Glomerular visceral epithelial cell (primary cell): ENCODE data around the gene RIOK3.
"Not testable (repeated sequence)": the region's sequence is repeated elsewhere in the genome, so short reads cannot be mapped to it uniquely, and the experiment has no call there.

Experiments
- DNase-seq: peaks from one replicate; pipeline ENCODE4 v3.0.0-alpha.2; 2016; ENCODE audit errors: extremely low spot score

The RIOK3 gene

GRCh38 chr18:23495723-23496440, 42.8 kb downstream of the RIOK3 start:
- DNase-seq, result no peak

DNA sequence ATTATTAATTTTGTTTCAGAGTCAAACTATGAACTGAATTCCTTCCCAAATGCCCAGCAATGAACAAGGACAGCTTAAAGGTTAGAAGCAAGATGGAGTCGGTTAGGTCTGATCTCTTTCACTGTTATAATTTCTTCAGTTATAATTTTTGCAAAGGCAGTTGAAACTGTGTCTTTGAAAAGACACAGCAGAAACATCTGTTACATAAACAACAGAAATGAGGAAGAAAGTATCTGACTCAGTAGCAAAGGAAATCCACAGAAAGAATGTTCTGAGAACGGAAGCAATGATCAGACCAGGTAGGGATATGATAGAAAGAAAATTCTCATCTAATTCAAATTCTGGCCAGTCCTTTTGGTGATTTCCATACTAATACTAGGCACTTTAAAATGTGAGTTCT, 45.0 kb downstream of the RIOK3 start:
- no peak for DNase-seq

DNA sequence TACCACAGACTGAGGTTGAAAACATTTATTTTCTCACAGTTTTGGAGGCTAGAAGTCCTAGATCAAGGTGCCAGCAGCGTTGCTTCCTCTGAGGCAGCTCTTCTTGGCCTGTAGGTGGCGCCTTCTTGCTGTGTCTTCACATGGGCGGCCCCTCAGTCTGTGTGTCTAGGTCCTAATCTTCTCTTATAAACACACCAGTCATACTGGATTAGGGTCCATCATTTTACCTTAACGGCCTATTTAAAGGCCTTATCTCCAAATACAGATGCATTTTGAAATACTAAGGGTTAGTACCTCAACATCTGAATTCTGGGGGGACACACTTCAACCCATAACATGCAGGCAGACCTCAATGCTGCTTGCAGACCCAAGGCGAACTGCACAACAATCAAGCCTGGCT, 45.8 kb downstream of the RIOK3 start:
- peak; percentile 74 for DNase-seq

DNA sequence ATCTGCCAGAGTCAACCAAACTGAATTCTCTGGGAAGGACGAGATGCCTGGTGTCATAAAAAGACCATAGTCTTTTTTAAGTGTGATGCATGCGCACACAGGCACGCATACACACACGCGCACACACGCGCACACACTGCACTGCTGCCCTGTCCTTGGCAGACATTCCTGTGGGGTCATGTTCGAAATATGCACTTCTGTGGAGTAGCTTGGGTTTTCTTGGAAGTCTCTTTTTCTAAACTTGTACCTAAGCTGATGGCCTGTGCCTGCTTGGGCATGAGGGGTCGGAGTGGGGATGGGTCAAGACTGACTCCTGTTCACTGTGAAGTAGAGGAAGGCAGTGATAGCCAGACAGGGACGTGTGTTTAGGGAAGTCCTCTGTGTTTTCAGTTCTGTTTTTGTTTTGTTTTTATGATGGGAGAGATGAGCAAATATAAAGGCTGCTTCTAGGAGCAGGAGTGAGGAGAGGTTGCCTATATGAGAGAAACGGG, 46.2 kb downstream of the RIOK3 start:
- DNase-seq, result no peak

DNA sequence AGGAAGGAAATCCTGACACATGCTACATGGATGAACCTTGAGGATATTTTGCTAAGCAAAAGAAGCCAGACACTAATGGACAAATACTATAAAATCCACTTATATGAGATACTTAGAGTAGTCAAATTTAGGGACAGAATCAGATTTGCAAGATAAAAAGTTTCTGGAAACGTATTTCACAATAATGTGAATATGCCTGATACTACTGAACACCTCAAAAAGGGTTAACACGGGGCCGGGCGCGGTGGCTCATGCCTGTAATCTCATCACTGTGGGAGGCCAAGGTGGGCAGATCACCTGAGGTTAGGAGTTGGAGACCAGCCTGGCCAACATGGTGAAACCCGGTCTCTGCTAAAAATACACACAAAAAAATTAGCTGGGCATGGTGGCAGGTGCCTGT, 48.5 kb downstream of the RIOK3 start:
- no peak for DNase-seq

DNA sequence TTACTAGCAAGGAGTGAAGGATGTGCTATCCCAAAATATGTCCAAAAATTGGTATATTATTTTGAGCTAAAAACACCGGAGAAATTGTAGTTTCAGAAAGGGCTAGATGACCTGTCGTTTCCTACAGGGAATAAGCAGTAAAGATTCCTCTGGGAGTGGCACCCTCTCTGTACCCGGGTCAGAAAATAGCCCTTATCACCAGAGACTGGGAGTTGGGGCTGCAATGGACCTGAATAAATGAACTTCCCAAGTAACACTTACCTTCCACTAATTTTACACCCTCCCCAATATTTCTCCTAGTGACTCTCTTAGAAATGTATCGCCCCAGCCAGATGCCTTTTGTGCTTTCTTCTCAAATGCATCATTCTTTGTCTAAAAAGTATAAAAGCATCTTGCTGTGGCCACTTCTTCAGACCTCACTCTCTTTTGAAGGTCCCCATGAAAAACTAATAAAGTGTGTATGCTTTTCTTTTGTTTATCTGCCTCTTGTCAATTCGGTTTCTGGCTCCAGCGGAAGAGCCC, 49.5 kb downstream of the RIOK3 start:
- no peak for DNase-seq

DNA sequence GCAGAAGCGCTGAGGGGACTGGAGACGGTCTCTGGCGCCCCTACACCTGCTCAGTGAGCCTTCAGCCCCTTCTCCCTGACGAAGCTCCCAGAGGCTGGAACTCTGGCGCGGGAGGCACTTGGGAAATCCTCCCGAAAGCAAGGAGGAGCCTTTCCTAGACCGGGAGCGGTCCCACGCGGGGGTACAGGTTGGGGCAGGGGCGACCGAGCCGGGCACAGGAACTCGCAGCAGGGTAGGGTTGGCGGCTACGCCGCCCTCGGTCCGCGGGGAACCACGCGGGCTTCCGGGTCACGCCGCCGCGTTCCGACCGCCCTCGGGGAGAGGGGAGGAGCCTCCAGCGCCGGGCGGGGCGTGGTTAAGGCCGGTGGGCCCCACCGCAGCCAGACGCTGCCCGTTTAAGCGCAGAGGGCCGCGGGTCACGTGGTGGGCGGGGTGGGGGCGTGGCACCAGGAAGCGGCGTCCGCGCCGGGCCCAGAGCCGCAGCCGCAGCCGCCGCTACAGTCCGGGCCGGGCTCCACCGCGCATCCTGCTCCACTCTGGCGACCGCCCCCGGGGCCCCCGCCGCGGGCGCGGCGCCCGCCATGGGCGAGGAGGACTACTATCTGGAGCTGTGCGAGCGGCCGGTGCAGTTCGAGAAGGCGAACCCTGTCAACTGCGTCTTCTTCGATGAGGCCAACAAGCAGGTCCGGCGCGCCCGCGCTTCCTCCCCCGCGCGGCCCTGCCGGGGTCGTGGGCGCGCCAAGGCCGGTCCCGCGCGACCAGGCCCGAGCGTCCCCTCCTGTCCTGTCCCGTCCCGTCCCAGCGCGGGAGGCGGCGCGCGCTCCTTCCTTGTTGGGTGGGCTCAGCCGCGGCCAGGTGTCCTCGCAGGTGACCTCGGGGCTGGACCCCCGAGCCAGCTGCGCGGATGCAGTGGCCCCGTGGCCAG, 50.2 kb downstream of the RIOK3 start, which contains the start of gene RMC1:
RMC1 (plus strand) TSS at position 474 of the 925 bp plus-strand sequence; CDS start at position 582, 108 bp downstream.
- peak; percentile 95 for DNase-seq

DNA sequence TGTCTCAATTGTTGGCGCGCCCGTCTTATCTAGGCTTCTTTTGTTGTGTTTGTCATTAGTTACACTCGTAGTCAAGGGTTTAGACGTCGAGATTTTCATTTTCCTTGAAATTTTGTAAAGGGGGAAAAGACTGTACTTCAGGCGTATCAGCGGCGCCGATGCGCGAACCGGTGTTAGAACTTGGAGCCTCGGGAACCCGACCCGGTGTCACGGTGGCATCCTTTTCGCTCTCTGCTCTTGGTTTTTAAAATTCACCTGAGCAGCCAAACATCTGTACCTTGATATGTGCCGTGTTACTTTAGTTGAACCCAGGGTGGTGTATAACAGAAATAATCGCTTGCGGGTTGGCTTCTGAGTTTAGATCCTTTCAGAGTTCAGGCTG, 50.9 kb downstream of the RIOK3 start:
- DNase-seq, result no peak

DNA sequence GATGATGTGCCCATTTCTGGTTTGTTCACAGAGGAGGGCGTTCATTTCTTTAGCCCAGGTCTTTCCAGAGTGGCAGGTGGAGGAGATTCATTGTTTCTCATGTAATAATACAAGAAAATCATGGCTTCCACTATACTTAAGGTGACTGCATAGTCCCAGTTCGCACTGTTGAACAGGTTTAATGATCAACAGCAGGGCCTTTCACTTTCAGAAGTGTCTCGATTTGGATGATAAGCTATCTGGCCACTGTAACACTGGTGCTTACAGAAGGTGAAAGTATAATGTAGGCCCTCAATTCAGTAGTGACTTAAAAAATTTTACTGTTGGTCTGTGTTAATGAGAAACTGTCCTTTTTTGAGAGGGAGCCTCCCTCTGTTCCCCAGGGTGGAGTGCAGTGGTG, 51.6 kb downstream of the RIOK3 start:
- DNase-seq, result peak; percentile 28

DNA sequence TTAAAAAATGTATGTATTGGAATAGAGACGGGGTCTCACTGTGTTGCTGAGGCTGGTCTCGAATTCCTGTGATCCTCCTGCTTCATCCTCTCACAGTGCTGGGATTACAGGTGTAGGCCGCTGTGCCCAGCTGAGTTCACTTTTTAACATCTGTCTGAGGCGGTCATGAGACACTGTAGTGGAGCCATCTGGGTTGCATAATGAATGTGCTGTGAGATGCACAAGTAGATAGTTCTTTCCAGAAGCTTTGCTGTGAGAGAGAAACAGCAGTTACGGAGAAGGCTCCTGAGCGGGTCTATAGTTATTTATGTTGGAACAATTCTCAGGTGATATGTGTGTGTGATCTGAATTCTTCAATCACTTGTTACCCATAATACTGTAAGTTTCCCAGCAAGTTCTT, 53.3 kb downstream of the RIOK3 start:
- no peak for DNase-seq

- DNase-seq, result not testable (repeated sequence)
Measured at GRCh38 chr18:23510923-23511322, 57.8 kb downstream of the RIOK3 start.

DNA sequence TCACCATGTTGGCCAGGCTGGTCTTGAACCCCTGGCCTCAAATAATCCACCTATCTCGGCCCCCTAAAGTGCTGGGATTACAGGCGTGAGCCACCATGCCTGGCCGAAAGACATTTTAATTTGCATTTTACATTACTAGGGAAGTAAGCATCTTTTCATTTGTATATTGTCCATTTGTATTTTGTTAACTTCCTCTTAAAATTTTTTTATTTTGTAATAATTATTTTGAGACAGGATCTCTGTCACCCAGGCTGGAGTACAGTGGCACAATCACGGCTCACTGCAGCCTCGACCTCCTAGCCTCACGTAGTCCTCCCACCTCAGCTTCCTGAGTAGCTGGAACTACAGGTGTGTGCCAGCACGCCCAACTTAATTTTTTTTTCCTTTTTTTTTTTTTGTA, 59.1 kb downstream of the RIOK3 start:
- not testable (repeated sequence) for DNase-seq

- no peak for DNase-seq
Measured at GRCh38 chr18:23512641-23513040, 59.6 kb downstream of the RIOK3 start.

GRCh38 chr18:23515911-23516546, 62.9 kb downstream of the RIOK3 start:
- peak; percentile 80 for DNase-seq

- no peak for DNase-seq
Measured at GRCh38 chr18:23519734-23520133, 66.6 kb downstream of the RIOK3 start.

DNA sequence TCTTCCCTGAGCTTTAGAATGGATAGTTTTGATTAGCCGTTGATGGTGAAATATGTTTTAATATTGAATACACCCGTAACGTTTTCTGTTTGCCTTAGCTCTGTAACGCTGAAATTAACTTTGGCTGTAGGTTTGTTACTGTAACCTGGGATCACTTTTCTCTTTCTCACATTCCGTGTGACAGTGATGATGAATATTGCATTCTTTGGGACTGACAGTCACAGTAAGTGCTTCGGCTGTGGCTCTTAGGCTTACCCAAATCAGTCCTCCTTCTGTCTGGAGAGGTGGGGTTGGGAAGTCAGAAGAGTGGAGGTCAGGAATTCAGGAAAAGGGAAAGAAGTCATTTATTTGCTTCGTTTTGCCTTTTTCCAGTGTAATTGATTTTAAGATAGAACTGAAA, 68.2 kb downstream of the RIOK3 start:
- DNase-seq, result no peak

- no peak for DNase-seq
Measured at GRCh38 chr18:23521907-23522306, 68.8 kb downstream of the RIOK3 start.

DNA sequence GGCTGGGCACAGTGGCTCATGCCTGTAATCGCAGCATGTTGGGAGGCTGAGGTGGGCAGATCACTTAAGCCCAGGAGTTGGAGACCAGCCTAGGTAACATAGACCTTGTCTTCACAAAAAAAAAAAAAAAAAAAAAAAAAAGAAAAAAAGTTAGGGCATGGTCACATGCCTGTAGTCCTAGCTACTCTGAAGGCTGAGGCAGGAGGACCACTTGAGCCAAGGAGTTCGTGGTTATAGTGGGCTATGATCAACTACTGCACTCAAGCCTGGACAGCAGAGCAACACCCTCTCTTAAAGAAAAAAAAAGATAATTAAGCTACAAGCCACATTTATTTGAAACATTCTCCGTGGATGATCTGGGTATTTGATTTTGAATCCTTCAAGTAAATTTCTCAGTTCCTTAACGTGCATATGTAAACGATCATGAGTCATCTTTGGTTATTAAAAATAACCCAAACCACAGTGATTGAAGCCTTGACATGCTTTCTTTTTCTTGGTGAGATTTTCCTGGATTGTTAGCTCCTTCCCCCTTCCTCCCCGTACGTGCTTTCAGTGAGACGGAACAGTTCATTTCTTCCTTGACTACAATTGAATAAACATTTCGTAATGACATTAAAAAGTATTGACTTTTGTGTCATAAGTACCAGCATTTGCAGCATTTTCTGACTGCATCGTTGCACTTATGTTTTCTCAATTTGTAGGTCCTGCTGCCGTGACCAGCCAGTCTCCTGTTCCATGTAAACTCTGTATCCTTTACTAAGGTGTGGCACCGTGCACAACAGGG, 70.5 kb downstream of the RIOK3 start:
- DNase-seq, result peak; percentile 67

DNA sequence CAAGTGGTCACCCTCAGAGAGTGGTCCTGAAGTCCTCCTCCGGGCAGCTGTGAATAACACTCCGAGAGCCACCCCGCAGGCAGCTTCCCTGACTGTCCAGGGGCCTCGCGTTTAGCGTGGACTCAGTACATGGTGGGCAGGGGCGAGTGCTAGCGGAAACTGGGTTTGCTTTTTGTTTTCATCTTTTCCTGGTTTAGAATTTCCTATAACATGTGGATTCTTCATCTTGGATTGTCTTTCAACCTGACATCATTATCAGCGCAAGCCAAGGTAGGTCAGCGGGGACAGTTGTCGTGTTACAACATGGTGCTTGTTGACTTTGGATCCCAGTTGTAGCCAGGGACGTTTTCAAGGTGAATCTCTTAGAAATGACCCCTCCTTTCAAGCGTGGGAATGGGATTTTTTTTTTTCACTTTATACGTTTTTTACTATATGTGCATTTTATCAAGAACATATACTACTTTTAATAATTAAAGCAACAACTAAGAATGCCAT, 71.2 kb downstream of the RIOK3 start:
- no peak for DNase-seq

- no peak for DNase-seq
Measured at GRCh38 chr18:23526501-23527063, 73.5 kb downstream of the RIOK3 start.
